SK-N-DZ (cell line): ENCODE results near the gene EID3.

Experiments used
- DNase-seq: peaks from one replicate; pipeline ENCODE4 v3.0.0-alpha.2; 2015; ENCODE audit warnings: low spot score

Gene EID3

DNA sequence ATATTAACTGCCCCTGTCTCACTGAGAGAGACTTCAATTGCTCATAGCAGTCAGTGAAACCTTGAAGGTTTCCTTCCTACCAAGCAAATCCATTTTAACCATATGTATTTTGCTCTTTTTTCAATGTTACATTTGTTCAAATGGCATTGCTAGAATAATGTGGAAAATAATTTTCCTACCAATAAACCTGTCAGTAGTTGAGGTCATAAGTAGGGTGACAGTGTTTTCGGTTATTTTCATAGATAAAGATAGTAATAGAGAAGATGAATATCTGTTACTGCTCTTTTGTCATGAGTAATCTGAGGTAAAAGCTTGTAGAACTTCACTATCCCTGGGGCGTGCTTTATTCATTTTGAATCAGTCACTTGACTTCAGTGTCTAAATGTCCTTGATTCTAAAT, 32.6 kb downstream of the EID3 start:
- DNase-seq: no peak

- no peak for DNase-seq
Measured at GRCh38 chr12:104337030-104337558, 33.6 kb downstream of the EID3 start.

- no peak for DNase-seq
Measured at GRCh38 chr12:104339663-104340062, 36.1 kb downstream of the EID3 start.

GRCh38 chr12:104340177-104340576, 36.6 kb downstream of the EID3 start:
- no peak for DNase-seq

DNA sequence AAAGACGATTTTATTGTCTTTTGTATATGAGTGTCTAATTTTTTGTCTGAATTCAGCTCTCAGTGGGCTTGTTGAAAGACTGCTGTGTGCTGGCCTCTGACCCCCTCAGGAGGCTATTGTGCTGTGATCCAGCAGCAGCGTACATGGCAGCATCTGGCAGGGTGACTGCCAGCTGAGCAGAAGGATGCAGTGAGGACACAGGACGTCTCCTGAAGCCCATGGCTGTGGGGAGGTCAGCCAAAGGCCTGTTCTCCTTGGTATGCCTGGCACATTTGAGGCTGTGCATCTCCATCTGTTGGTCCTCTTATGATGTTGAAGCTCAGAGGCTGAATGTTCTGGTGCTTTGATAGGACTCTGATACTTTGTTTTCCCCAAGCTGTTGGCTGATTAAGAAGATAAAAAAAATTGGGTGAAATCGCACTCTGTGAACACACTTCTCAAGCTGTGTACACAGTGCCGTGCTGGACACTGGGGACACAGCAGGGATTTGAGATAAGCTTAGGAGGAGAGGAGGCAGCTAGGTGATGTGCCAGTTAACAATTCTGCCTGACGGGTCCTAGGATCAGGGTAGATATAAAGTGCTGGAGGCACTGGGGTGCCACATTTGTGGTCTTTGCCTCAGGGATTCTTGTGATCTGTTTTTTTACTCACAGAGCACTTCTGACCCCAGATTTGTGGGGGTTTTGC, 37.5 kb downstream of the EID3 start:
- no peak for DNase-seq

- DNase-seq: no peak
Measured at GRCh38 chr12:104342147-104342546, 38.6 kb downstream of the EID3 start.

- no peak for DNase-seq
Measured at GRCh38 chr12:104342635-104343249, 39.2 kb downstream of the EID3 start.

DNA sequence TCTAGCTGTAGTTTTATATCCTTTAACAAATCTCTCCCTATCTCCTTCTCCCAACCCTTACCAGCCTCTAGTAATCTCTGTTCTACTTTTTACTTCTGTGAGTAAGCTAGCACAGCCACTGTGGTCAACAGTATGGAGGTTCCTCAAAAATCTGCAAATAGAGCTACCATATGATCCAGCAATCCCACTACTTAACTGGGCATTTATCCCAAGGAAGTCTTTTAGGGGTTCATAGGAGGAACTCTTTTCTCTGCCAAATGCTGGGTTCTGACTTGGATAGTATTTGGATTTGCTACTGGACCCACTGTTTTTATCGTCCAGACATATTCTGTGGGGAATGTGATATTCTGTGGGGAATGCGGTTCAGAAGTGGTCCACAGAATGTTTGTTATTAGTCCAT, 41.1 kb downstream of the EID3 start:
- DNase-seq: no peak

- no peak for DNase-seq
Measured at GRCh38 chr12:104345234-104346066, 41.9 kb downstream of the EID3 start.

DNA sequence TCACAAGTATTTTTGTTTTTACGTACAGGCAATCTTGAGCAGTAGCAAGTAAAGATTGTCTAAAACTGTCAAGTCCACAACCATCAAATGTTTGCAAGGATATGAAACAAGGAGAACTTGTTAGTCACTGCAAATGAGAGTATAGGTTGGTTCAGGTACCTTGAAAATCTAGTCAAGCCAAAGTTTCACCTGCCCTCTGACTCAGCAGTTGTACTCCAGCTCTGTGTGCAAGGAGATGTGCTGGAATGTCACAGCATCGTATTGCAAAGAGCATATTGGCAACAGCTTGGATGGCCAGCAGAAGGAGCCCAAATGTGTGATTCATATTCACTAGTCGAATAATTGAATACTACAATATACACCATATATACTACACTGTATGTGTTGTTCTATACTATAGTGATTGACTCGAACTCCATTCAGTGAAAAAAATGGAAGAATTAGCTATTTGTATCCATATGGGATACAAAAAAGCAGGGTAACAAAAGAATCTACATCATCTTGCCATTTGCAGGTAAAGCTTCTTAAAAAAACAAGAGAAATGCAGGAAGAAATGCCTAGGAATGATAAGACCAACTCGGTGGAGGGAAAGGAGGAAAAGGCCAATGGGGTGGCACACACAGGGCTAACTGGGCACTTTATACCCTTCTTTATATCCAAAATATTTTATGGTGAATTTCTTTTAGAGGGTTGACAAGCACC, 44.0 kb downstream of the EID3 start:
- no peak for DNase-seq

DNA sequence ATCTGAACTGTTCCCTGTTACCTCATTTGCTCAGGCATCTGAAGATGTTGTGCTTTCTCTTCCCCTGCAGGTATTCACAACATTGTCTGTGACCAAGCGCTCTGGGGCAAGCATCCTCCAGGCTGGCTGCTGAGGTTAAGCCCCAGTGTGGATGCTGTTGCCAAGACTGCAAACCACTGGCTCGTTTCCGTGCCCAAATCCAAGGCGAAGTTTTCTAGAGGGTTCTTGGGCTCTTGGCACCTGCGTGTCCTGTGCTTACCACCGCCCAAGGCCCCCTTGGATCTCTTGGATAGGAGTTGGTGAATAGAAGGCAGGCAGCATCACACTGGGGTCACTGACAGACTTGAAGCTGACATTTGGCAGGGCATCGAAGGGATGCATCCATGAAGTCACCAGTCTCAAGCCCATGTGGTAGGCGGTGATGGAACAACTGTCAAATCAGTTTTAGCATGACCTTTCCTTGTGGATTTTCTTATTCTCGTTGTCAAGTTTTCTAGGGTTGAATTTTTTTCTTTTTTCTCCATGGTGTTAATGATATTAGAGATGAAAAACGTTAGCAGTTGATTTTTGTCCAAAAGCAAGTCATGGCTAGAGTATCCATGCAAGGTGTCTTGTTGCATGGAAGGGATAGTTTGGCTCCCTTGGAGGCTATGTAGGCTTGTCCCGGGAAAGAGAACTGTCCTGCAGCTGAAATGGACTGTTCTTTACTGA, 44.9 kb downstream of the EID3 start:
- no peak for DNase-seq

DNA sequence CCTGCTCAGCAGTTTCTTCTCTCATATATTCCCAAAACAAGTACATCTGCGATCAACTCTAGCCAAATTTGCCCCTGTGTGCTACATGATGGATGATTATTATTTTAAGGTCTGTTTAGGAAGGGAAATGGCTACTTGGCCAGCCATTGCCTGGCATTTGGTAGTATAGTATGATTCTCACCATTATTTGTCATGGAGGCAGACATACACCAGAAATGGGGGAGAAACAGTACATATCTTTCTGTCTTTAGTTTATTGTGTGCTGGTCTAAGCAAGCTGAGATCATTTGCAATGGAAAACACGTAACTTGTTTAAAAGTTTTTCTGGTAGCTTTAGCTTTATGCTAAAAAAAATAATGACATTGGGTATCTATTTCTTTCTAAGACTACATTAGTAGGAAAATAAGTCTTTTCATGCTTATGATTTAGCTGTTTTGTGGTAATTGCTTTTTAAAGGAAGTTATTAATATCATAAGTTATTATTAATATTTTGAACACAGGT, 45.5 kb downstream of the EID3 start:
- no peak for DNase-seq

DNA sequence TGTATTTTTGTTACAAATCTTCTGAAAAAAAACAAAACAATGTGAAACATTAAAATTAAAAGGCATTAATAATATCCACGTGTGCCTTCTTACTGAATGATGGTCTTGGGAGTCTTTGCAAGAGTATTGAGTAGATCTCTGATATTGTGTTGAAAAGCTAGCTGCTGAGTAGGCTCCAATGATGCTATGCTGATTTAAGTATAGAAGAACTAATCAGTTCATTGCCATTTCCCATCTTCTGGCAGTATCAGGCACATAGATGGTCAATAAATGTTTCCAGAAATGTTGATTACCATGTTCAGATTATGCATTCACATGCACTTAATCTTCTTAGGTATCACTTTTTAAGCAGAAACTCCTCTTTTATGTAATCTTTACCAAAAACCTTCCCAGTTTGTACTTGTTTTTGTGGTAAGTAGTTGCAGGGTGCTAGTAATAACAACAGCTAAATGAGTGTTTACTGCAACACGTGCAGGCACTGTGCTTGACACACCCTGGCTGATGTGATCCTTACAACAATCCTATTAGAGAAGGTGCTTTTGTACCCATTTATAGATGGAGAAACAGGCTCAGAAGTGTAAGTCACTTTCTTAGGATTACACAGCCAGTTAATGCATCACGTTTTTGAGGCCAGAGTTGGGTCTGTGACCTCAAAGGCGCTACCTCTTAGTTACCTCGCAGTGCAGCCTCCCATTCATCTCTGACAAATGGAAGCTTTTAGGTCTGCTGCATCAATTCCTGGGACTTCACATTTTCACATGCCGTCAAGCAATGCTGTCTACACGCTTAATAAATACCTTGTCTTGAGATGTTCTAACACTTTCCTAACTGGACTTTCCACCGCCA, 46.9 kb downstream of the EID3 start:
- no peak for DNase-seq

- DNase-seq: no peak
Measured at GRCh38 chr12:104351057-104351983, 47.8 kb downstream of the EID3 start.

DNA sequence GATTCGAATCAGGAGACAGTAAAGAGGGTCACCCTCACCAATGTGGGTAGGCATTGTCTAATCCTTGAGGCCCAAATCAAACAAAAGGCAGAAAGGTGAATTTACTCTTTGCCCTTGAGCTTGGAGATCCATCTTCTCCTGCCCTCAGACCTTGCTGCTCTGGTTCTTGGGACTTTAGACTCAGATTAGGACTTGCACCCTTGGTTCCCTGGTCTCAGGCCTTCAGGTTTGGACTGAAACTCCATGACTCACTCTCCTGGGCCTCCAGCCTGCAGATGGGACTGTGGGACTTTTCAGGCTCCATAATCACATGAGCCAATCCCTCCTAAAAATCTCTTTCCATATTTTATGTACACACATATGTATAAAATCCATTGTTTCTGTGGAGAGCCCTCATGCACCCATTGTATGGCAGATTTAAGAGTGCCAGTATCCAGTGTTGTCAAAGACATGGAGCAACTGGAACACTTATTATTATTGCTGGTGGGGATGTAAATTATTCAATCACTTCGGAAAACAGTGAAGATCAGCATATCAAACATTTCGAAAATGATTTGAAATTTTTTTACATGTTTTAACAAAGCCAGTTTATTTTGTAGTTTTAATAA, 48.7 kb downstream of the EID3 start:
- no peak for DNase-seq

GRCh38 chr12:104353012-104353981, 49.8 kb downstream of the EID3 start:
- no peak for DNase-seq

DNA sequence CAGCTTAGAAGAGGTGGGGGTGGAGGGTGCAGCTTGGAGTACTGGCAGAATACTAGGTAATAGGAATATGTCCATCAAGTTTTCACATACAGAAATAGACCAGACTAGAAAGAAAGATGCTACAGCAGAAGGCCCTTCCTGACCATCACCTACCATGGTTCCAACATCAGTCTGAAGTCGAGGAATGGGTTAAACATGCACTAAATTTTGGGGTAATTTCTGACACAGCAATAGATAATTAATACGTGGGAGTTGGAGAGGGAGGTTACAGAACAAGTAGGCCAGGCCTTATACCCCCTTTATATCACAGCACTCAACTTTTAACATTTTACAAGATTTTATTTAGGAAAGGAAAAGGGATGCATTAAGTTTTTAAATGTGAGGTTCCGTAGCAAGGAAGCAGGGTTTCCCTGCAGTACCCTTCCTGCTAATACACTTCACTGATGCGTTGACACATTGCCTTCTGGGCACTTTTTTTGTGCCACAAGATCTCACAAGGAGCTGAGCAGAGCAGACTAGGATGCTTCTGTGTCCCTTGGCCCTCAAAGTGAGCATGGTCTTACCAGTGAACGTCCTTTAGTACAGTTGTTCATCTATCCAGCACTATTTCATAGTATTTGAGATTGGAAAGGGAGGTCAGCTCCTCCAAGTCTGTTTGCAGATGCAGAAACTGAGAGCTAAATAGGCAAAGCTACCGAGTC, 50.8 kb downstream of the EID3 start:
- no peak for DNase-seq
